ENCODE measurements around the gene SLC6A16.
A peak's percentile ranks its signal among the peaks of the same experiment; 100 is the strongest.
"Not testable (repeated sequence)": the region's sequence is repeated elsewhere in the genome, so short reads cannot be mapped to it uniquely, and the experiment has no call there.

SLC6A16 gene

GRCh38 chr19:49324801-49325576, at the start of gene SLC6A16:
TSS of gene SLC6A16 (minus strand) at chr19:49325191. CDS start at chr19:49311347, 13,844 bp downstream.
- Histone ChIP-seq H3K9me3 (ENCODE audit: insufficient read depth, low read depth, low read length) (peaks cover 13% of the 10 kb centered on the region; the same call in 1 of the 2 replicates), H3K9ac (ENCODE audit: low read depth, low read length) (no peak within 1 kb of the TSS), H3K27me3 (ENCODE audit: insufficient read depth, low read length) (no peaks in the 10 kb centered on the region), H3K4me1 (ENCODE audit: insufficient read depth, low read length) (no peaks in the 10 kb centered on the region), H3K4me3 (ENCODE audit: low read length) (no peak within 1 kb of the TSS), H3K36me3 (ENCODE audit: insufficient read depth, low read depth, low read length) (no peaks in the 10 kb centered on the region), H3K27ac (ENCODE audit: low read length) (no peak within 1 kb of the TSS)

- not testable (repeated sequence) for H3K36me3 ChIP-seq (ENCODE audit: insufficient read depth, low read depth, low read length); H3K4me1 ChIP-seq (ENCODE audit: insufficient read depth, low read length); H3K27ac ChIP-seq (ENCODE audit: low read length); H3K4me3 ChIP-seq (ENCODE audit: low read length); H3K27me3 ChIP-seq (ENCODE audit: insufficient read depth, low read length); H3K9ac ChIP-seq (ENCODE audit: low read depth, low read length)
- H3K9me3 ChIP-seq (ENCODE audit: insufficient read depth, low read depth, low read length): peaks cover 21% of the 10 kb centered on the region
These were observed 48.2 kb upstream of the SLC6A16 start for GRCh38 chr19:49373174-49373573.

- H3K9me3 ChIP-seq (ENCODE audit: insufficient read depth, low read depth, low read length): peaks cover 21% of the 10 kb centered on the region
- no peaks in the 10 kb centered on the region for H3K4me1 ChIP-seq (ENCODE audit: insufficient read depth, low read length)
- H3K36me3 ChIP-seq (ENCODE audit: insufficient read depth, low read depth, low read length): no peaks in the 10 kb centered on the region
- H3K27me3 ChIP-seq (ENCODE audit: insufficient read depth, low read length): no peaks in the 10 kb centered on the region
- H3K4me3 ChIP-seq (ENCODE audit: low read length): no peak overlapping the region
- no peak overlapping the region for H3K27ac ChIP-seq (ENCODE audit: low read length)
- no peak overlapping the region for H3K9ac ChIP-seq (ENCODE audit: low read depth, low read length)
These were observed 46.2 kb upstream of the SLC6A16 start for GRCh38 chr19:49371184-49371583.

- Histone ChIP-seq H3K4me1 (ENCODE audit: insufficient read depth, low read length) (no peaks in the 10 kb centered on the region; the same call in 1 of the 2 replicates), H3K27ac (ENCODE audit: low read length) (no peak overlapping the region), H3K9ac (ENCODE audit: low read depth, low read length) (no peak overlapping the region), H3K36me3 (ENCODE audit: insufficient read depth, low read depth, low read length) (no peaks in the 10 kb centered on the region), H3K27me3 (ENCODE audit: insufficient read depth, low read length) (no peaks in the 10 kb centered on the region), H3K4me3 (ENCODE audit: low read length) (no peak overlapping the region), H3K9me3 (ENCODE audit: insufficient read depth, low read depth, low read length) (peaks cover 21% of the 10 kb centered on the region)
These were observed 43.8 kb upstream of the SLC6A16 start for GRCh38 chr19:49368711-49369358.

- Histone ChIP-seq H3K9ac (ENCODE audit: low read depth, low read length) (no peak overlapping the region), H3K4me1 (ENCODE audit: insufficient read depth, low read length) (peaks cover 4% of the 10 kb centered on the region; the same call in 1 of the 2 replicates), H3K4me3 (ENCODE audit: low read length) (no peak overlapping the region), H3K36me3 (ENCODE audit: insufficient read depth, low read depth, low read length) (no peaks in the 10 kb centered on the region), H3K27me3 (ENCODE audit: insufficient read depth, low read length) (no peaks in the 10 kb centered on the region), H3K9me3 (ENCODE audit: insufficient read depth, low read depth, low read length) (peaks cover 21% of the 10 kb centered on the region), H3K27ac (ENCODE audit: low read length) (no peak overlapping the region)
These were observed 41.1 kb upstream of the SLC6A16 start for GRCh38 chr19:49366110-49366509.

GRCh38 chr19:49364083-49364737, 39.2 kb upstream of the SLC6A16 start:
- Histone ChIP-seq H3K4me1 (ENCODE audit: insufficient read depth, low read length) (peaks cover 7% of the 10 kb centered on the region; the same call in 1 of the 2 replicates), H3K36me3 (ENCODE audit: insufficient read depth, low read depth, low read length) (peaks cover 5% of the 10 kb centered on the region), H3K4me3 (ENCODE audit: low read length) (peak overlapping the region; percentile 47), H3K9ac (ENCODE audit: low read depth, low read length) (peak overlapping the region; percentile 33; the same call in 1 of the 2 replicates), H3K27ac (ENCODE audit: low read length) (no peak overlapping the region), H3K27me3 (ENCODE audit: insufficient read depth, low read length) (no peaks in the 10 kb centered on the region), H3K9me3 (ENCODE audit: insufficient read depth, low read depth, low read length) (peaks cover 7% of the 10 kb centered on the region)

GRCh38 chr19:49363268-49364082, 38.5 kb upstream of the SLC6A16 start, which contains the start of gene DKKL1:
TSS of gene DKKL1 (plus strand) at chr19:49363877. CDS start at chr19:49363999, 122 bp downstream.
- peak within 1 kb of the TSS; percentile 97; the same call in 1 of the 2 replicates for H3K9ac ChIP-seq (ENCODE audit: low read depth, low read length)
- no peaks in the 10 kb centered on the region for H3K9me3 ChIP-seq (ENCODE audit: insufficient read depth, low read depth, low read length)
- H3K36me3 ChIP-seq (ENCODE audit: insufficient read depth, low read depth, low read length): peaks cover 12% of the 10 kb centered on the region
- peak within 1 kb of the TSS; percentile 10 for H3K27ac ChIP-seq (ENCODE audit: low read length)
- peak within 1 kb of the TSS; percentile 91 for H3K4me3 ChIP-seq (ENCODE audit: low read length)
- no peaks in the 10 kb centered on the region for H3K27me3 ChIP-seq (ENCODE audit: insufficient read depth, low read length)
- H3K4me1 ChIP-seq (ENCODE audit: insufficient read depth, low read length): peaks cover 7% of the 10 kb centered on the region; the same call in 1 of the 2 replicates

GRCh38 chr19:49362929-49363267, 37.9 kb upstream of the SLC6A16 start:
- peak overlapping the region; percentile 91 for H3K4me3 ChIP-seq (ENCODE audit: low read length)
- H3K4me1 ChIP-seq (ENCODE audit: insufficient read depth, low read length): peaks cover 7% of the 10 kb centered on the region; the same call in 1 of the 2 replicates
- peaks cover 18% of the 10 kb centered on the region for H3K36me3 ChIP-seq (ENCODE audit: insufficient read depth, low read depth, low read length)
- H3K9me3 ChIP-seq (ENCODE audit: insufficient read depth, low read depth, low read length): no peaks in the 10 kb centered on the region
- peak overlapping the region; percentile 10 for H3K27ac ChIP-seq (ENCODE audit: low read length)
- peak overlapping the region; percentile 97; the same call in 1 of the 2 replicates for H3K9ac ChIP-seq (ENCODE audit: low read depth, low read length)
- no peaks in the 10 kb centered on the region for H3K27me3 ChIP-seq (ENCODE audit: insufficient read depth, low read length)

GRCh38 chr19:49362048-49362928, 37.3 kb upstream of the SLC6A16 start, which contains the start of gene TEAD2:
TSS of gene TEAD2 (minus strand) at chr19:49362416. CDS start at chr19:49360075, 2,341 bp downstream.
- H3K27ac ChIP-seq (ENCODE audit: low read length): peak within 1 kb of the TSS; percentile 95
- H3K36me3 ChIP-seq (ENCODE audit: insufficient read depth, low read depth, low read length): peaks cover 24% of the 10 kb centered on the region
- H3K4me1 ChIP-seq (ENCODE audit: insufficient read depth, low read length): peaks cover 7% of the 10 kb centered on the region; the same call in 1 of the 2 replicates
- no peaks in the 10 kb centered on the region for H3K27me3 ChIP-seq (ENCODE audit: insufficient read depth, low read length)
- no peaks in the 10 kb centered on the region for H3K9me3 ChIP-seq (ENCODE audit: insufficient read depth, low read depth, low read length)
- H3K4me3 ChIP-seq (ENCODE audit: low read length): peak within 1 kb of the TSS; percentile 91
- H3K9ac ChIP-seq (ENCODE audit: low read depth, low read length): peak within 1 kb of the TSS; percentile 97

GRCh38 chr19:49361438-49362047, 36.6 kb upstream of the SLC6A16 start:
- peaks cover 7% of the 10 kb centered on the region; the same call in 1 of the 2 replicates for H3K4me1 ChIP-seq (ENCODE audit: insufficient read depth, low read length)
- H3K36me3 ChIP-seq (ENCODE audit: insufficient read depth, low read depth, low read length): peaks cover 32% of the 10 kb centered on the region
- H3K27ac ChIP-seq (ENCODE audit: low read length): peak overlapping the region; percentile 95
- peak overlapping the region; percentile 91 for H3K4me3 ChIP-seq (ENCODE audit: low read length)
- no peaks in the 10 kb centered on the region for H3K9me3 ChIP-seq (ENCODE audit: insufficient read depth, low read depth, low read length)
- no peaks in the 10 kb centered on the region for H3K27me3 ChIP-seq (ENCODE audit: insufficient read depth, low read length)
- H3K9ac ChIP-seq (ENCODE audit: low read depth, low read length): peak overlapping the region; percentile 97
